ENCODE results near the gene STX16.

Gene STX16

GRCh38 chr20:58650776-58651558 lies at the start of gene STX16:
Gene STX16 (plus strand): TSS chr20:58651283. CDS start chr20:58652007, 724 bp downstream.
- peak; percentile 94 to 95 for DNase-seq

GRCh38 chr20:58602124-58602523 lies 49.0 kb upstream of the STX16 start:
- DNase-seq: no peak

- no peak for DNase-seq
These were observed 47.4 kb upstream of the STX16 start for GRCh38 chr20:58603721-58604120.

DNA sequence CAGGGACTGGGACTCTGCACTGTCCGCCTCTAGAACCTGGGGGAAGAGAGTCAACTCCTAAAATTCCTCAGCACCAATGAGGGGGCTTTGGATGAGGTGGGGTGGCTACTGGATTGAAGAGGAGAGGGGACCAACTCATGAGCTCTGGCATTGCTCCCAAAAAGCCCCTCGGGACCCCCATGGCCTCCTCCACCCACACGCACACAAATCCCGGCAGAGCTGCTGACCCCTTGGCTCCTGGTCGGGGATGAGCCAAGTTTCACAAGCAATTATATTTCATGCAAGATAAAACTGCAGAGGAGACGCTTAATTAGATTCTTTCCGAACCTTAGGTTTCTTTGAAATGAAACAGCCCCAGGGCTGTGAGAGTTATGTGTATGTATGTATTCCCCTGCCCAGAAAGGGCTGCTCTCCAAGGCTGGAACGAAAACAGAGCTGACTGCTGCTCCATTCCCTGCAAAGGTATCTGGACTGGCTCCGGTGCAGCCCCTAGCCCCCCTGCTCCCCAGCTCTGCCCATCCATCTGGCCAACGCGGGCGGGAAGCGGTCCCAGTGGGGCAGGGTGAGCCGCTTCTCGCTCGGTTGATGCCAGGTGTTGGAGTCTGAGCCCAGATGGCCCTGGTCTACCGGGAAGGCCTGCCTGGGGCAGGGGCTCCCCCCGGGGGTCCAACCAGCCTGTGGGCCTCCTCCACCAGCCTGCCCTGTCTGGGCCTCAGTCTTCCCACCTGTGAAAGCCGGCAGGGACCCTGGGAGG lies 46.8 kb upstream of the STX16 start:
- no peak for DNase-seq

DNA sequence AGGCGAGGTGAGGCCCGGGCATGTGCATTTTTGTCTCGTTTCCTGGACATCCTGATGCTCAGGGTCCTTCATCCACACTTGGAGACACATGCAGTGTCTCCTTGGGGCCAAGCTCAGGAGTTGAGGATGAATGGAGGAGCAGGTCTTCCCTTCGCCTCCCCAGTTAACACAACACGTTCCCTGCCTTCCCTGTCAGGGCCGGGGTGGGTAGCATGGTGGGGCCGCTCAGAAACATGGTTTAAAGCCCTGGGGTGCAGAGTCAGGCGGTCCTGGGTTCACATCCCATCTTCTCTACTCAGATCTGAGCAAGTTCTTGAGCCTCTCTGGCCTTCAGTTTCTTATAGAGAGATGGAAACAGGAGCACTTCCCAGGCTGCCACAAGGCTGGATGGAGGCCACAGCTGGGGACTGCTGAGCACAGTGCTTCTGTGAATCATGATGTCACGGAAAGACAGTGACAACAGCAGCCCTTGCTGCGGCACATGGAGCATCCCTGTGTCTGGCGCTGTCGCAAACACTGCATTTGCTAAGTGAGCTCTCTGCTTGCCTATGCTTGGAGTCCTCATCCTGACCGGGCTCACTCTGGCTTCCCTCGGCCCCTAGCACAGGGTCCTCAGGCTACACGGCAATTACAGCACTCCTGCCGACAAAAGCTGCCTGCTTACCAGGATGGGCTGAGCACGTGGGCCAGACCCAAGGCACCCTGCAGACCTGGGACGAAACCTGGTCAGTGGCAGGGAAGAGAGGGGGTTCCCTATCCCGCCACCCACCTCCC lies 45.6 kb upstream of the STX16 start:
- DNase-seq: no peak

DNA sequence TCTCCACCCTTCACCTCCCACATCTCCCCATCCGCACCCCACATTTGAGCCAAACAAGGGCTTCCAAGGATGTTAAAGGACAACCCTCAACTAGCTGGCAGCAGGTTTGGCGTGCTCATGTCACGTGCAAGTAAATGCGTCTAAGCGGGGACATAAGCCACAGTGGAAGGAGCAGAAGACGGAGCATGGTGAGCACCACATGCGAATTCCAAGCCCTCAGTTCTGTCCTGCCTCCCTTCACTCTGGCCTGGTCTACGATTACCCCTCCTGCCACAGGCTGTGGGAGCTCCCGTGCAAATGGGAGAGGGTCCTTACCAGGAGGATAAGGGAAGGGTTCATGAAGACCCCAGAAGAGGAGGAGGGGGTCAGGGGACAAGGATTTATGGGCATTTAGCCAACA lies 44.9 kb upstream of the STX16 start:
- no peak for DNase-seq

DNA sequence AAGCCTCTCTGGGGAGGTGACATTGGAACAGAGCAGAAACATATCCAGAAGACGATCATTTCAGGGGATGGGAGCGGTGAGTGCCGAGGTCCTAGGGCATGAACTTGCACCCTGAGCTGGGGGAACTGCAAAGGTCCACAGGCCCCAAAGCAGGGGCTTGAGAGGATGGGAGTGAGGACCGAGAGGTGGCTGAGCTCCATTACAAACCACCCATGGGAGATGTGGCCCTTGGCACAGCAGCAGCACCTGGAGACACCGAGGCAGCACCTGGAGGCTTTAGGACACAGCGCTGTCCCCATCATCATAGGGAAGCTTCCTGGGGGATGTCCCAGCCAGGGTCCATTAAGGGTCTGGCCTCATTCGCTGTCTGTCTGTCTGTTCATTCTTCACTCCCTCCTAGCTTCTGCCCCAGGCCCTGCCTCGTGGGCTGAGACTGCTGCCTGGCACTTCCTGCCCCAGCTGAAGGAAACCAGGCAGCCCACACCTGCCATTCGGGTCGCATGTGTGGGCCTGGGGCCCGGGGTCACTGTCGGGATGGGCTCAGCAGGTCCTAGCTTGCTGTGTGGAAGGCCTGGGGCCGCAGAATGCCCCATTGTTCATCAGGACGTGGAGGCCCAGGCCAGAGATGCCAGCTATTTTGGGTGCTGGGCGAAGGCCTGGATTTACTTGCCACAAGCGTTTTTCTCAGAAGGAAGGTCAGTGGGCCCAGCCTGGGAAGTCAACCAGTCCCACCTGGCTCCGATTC lies 42.8 kb upstream of the STX16 start:
- DNase-seq: no peak

- no peak for DNase-seq
These were observed 42.1 kb upstream of the STX16 start for GRCh38 chr20:58609026-58609425.

- DNase-seq: no peak
These were observed 40.8 kb upstream of the STX16 start for GRCh38 chr20:58610071-58610800.

- DNase-seq: no peak
These were observed 40.3 kb upstream of the STX16 start for GRCh38 chr20:58610811-58611210.

DNA sequence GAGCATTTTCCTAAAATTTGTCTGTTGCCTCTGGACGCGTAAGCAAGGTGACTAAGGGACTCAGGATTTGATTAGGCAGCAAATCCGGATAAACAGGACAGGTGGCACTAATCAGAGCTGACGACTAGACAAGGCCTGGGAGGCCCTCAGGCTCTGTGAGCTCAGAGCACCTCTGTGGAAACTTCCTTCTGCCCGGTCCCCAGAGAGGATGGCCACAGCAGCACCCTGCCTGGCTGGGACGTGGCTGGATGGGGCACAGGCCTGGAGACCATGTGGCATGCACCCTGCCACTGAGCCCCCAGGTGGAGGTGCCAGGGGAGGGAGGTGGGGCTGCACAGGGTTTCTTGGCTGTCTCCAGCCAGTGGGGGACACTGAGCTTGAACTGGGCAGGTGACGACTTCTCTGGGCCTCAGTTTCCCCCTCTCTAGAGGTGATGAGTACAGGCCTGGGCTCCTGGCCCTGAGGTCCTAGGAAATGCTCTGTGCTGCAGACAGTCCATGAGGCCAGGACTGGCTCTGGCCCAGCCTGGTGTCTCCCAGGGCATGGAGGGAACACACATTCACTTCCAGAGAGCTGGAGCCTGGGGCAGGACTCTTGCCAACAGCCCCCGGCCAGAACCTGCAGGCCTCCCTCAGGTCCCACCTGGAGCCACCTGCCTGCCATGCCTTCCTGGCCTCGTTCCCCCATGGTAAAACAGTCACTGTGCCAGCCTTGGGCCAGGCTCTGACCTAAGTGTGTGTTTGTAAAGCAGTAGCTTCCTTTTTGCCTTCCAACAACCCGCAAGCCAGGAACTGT lies 39.6 kb upstream of the STX16 start:
- no peak for DNase-seq

DNA sequence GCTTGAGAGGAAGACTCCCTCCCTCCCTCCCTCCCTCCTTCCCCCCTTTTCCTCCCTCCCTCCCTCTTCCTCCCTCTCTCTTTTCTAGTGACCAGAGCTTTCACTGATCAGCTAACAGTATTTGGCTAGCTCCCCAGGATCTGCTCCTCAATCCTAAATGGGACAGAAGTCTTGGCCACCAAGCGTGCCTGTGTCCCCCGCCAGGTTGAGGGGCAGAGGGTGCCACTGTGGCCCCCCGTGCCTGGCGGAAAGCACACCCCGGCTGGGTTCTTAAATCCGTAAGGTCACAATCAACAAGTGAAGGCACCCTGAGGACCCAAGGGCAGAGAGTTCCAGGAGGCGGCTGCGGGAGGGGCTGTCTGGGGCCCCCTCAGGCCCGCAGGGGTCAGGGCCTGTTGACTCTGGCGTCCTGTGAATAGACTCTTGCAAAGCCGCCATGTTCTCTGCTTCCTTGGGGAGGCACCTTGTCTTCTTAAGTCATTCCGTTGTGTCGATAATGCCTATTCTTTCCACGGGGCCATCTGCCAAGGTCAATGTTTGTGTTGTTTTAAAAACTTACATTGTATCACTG lies 38.9 kb upstream of the STX16 start:
- no peak for DNase-seq

GRCh38 chr20:58613061-58613854 lies 37.8 kb upstream of the STX16 start:
- DNase-seq: no peak

DNA sequence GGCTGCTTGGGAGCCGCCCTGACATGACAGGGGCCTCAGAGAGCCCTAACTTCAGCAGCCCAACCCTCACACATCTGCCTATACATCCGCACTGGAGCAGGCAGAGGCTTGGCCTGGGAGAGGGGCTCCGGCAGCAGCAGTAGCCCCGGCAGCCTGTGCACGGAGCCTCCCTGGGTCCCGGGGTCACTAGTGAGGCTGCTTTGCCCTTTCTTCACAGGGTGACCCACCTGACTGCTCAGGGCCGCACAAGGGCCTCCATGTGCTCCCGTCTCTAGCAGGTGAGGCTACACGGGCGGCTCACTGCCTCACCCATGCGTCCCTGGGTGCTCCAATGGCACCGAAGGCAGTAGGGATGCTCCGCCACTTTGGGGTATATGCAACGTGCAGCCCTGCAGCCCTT lies 36.7 kb upstream of the STX16 start:
- no peak for DNase-seq

DNA sequence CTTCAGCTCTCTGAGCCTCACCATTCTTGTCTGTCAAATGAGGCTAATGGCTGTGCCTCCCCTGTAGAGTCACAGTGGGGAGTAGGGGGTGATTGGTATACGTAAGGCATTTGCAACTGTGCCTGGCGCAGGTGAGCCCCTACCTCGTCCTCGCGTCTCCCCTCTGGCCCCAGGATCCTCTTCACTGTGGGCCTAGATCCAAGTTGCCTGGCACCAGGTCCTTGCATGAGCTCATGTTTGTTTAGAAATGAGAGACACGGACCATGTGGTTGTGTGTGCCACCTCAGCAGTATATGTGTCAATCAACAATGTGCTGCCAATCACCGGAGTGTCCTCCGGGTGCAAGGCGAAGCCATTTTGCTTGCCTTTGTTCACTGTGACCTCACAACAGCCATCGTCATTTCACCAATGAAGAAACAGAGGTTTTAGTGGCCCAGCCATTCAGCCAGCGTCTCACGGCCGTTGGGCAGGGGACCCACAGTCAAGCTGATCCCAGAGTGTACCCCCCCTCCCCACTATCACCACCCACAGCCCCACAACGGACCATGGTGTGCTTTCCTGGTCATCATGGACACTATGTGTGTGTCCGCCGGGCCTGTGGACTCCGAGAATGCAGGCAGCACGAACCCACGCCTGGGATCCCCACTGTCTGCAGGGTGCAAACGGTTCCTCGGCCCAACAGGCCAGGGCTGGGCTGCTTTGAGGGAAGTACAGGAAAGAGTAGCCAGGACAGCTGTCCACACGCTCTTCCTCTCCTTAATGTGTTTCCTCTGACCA lies 35.9 kb upstream of the STX16 start:
- DNase-seq: no peak

GRCh38 chr20:58616411-58616810 lies 34.7 kb upstream of the STX16 start:
- no peak for DNase-seq

- DNase-seq: no peak
These were observed 33.9 kb upstream of the STX16 start for GRCh38 chr20:58617158-58617557.

DNA sequence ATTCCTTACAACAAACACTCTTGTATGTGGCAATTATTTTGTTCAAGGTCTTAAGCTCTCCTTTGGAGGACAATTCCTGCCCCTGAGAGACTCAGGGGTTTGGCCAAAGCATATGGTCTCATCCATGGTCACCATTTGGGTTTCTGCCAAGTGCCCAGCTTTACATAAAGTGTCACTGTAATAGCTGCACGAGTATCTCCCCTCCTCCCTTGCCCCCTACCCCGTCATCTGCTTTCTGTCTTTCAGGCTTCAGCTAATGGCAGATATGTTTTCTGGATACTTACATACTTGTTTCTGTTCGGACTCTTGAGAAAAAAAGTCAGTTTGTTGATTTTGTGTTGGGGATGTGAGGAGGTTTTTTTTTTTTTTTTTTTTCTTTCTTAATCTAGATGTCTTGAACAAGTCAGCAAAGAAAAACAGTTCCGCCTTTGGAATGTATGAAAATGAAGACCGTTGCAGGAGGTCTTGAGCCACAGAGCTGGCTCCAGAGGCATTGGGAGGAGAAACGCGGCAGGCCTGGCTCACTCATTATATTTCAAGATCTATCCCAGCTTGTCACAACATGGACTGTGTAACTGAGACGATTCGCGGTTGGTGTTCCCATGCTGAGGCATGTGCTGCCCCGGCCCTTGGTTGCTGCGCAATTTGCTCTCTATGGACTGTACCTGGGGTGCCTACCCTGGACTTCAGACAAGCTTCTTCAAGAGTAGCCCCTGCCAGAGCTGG lies 32.6 kb upstream of the STX16 start:
- DNase-seq: no peak

All from activated T-cell treated with anti-CD3 and anti-CD28 coated beads, Interleukin-2, amount 50 U/mL, for 48 hours (primary cell).